Measurements from ENCODE around the gene GLI2. TPM values are rescaled to one million over a fixed set of nuclear protein-coding genes. Genes with fewer than 3 reads are reported as not detected.

The GLI2 gene
- polyA plus RNA-seq, 3 donors, result not detected

DNA sequence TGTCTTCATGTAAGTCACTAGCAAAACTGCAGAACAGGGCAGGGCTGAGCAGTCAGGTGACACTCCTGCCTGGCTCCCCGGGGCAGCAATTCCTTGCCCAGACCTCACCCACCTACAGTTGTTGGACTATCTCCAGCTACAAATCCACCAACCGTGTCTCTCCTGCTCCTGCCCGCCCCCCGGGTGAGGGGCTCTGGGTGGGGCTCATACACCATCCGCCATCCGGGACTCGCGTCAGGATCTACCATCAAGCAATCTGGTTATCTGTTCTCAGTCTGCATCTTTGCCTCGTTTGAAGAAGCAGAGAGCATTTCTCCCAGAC is 13.5 kb upstream of the GLI2 start:
- intact Hi-C loops (cut with micrococcal nuclease), result no loop called here
- DNase-seq, result no peak
- WGBS (ENCODE audit: insufficient coverage), result 88% methylated on average over 8 of the region's 9 CpGs

DNA sequence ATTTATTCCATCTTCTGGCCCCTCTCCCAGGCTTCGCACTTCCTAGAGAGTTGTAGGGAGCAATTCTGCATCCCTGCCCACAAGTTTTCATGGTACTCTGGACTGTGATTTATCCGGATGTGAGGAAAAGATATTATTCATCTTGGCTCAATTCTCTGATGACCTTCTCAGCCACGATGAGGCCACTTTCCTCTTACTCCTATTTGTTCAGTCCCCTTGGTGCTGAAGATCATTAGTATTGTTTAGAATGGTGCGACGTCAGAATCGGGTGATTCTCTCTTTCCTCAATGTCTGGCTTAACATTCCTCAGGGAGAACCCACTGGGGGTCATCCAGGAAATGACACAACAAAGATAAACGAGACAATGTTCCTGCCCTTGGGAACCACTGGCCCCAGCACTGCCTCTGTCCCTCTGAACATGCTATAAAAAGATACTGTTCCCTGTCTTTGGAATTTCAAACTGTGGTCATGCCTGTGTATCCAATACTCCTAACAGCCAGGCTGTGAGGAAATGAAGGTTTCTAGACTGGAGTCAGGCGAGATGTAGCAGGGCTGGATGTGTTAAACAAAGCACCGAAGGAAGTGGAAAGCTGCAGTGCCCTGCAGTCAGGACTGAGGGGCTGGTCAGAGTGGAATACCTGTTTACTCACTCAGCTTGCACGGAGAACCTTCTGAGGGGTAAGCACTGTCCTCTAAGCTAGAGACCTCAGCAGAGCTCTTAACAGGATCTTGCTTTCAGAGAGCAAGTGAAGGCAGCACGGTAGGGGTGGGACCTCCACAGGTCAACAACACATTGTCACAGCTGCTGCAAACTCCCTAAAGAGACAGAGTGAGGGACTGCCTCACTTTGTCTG is 12.9 kb upstream of the GLI2 start:
- no peaks in the 10 kb centered on the region for H3K79me2 ChIP-seq (ENCODE audit: insufficient read depth, low read length)
- no peak overlapping the region for H3K9ac ChIP-seq (ENCODE audit: insufficient read depth, low read length, poor library complexity, severe bottlenecking)
- H3K36me3 Mint-ChIP-seq, result no peaks in the 10 kb centered on the region
- H3K27ac ChIP-seq (ENCODE audit: low read depth in 1 of 2, low read length in 2 of 2), result no peak overlapping the region
- intact Hi-C loops (cut with micrococcal nuclease), result no loop called here
- no peak overlapping the region for H3K4me3 ChIP-seq (replicated peaks in 1 of 3; ENCODE audit: low read depth in 2 of 3, low read length in 3 of 3)
- peaks cover 0 to 2% of the 10 kb centered on the region in 2 donors for H3K27me3 ChIP-seq (ENCODE audit: control insufficient read depth in 2 of 2, insufficient read depth in 2 of 2, low read length in 2 of 2)
- no peaks in the 10 kb centered on the region for H3K4me1 ChIP-seq (ENCODE audit: control insufficient read depth in 1 of 2, insufficient read depth in 2 of 2, low read length in 2 of 2)
- H3K9me3 Mint-ChIP-seq, result peaks cover 0 to 8% (median 2%) of the 10 kb centered on the region in 7 donors
- no peaks in the 10 kb centered on the region for H3K4me1 Mint-ChIP-seq
- H3K36me3 ChIP-seq (replicated peaks in 1 of 2; ENCODE audit: control insufficient read depth in 1 of 2, insufficient read depth in 2 of 2, low read length in 2 of 2), result no peaks in the 10 kb centered on the region
- H2AFZ ChIP-seq (ENCODE audit: insufficient read depth, low read depth, low read length, poor library complexity, severe bottlenecking), result no peak overlapping the region
- peaks cover 7 to 12% (median 11%) of the 10 kb centered on the region in 3 donors for H3K27me3 Mint-ChIP-seq (ENCODE audit: low read depth in 3 of 3)
- H3K4me3 Mint-ChIP-seq, result no peak overlapping the region
- H3K9me3 ChIP-seq (replicated peaks in 1 of 2; ENCODE audit: control insufficient read depth in 1 of 2, insufficient read depth in 1 of 2, low read length in 2 of 2), result peaks cover 0 to 6% of the 10 kb centered on the region in 2 donors
- 75% methylated on average over 7 of the region's 11 CpGs for WGBS (ENCODE audit: insufficient coverage)
- H3K4me2 ChIP-seq (replicated peaks; ENCODE audit: extremely low read depth, low read length, poor library complexity, severe bottlenecking), result no peak overlapping the region
- no peak for DNase-seq
- TF ChIP-seq, protein P1, sequence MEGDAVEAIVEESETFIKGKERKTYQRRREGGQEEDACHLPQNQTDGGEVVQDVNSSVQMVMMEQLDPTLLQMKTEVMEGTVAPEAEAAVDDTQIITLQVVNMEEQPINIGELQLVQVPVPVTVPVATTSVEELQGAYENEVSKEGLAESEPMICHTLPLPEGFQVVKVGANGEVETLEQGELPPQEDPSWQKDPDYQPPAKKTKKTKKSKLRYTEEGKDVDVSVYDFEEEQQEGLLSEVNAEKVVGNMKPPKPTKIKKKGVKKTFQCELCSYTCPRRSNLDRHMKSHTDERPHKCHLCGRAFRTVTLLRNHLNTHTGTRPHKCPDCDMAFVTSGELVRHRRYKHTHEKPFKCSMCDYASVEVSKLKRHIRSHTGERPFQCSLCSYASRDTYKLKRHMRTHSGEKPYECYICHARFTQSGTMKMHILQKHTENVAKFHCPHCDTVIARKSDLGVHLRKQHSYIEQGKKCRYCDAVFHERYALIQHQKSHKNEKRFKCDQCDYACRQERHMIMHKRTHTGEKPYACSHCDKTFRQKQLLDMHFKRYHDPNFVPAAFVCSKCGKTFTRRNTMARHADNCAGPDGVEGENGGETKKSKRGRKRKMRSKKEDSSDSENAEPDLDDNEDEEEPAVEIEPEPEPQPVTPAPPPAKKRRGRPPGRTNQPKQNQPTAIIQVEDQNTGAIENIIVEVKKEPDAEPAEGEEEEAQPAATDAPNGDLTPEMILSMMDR (IDR thresholded peaks at IDR 0.05), result no peak
- H3K27ac Mint-ChIP-seq, result no peak overlapping the region
- H4K20me1 ChIP-seq (ENCODE audit: insufficient read depth, low read length), result no peaks in the 10 kb centered on the region

More for the DNA sequence above, 13.5 kb upstream of the GLI2 start:
- no peak overlapping the region for H3K9ac ChIP-seq (ENCODE audit: insufficient read depth, low read length, poor library complexity, severe bottlenecking)
- H3K27ac ChIP-seq (ENCODE audit: low read depth in 1 of 2, low read length in 2 of 2), result no peak overlapping the region
- H3K27ac Mint-ChIP-seq, result no peak overlapping the region
- H3K9me3 ChIP-seq (replicated peaks in 1 of 2; ENCODE audit: control insufficient read depth in 1 of 2, insufficient read depth in 1 of 2, low read length in 2 of 2), result peaks cover 0 to 6% of the 10 kb centered on the region in 2 donors
- TF ChIP-seq, protein P1 (IDR thresholded peaks at IDR 0.05), result no peak
- H3K4me3 Mint-ChIP-seq, result no peak overlapping the region
- no peaks in the 10 kb centered on the region for H4K20me1 ChIP-seq (ENCODE audit: insufficient read depth, low read length)
- no peaks in the 10 kb centered on the region for H3K4me1 ChIP-seq (ENCODE audit: control insufficient read depth in 1 of 2, insufficient read depth in 2 of 2, low read length in 2 of 2)
- peaks cover 7 to 11% (median 10%) of the 10 kb centered on the region in 3 donors for H3K27me3 Mint-ChIP-seq (ENCODE audit: low read depth in 3 of 3)
- no peak overlapping the region for H2AFZ ChIP-seq (ENCODE audit: insufficient read depth, low read depth, low read length, poor library complexity, severe bottlenecking)
- H3K36me3 Mint-ChIP-seq, result no peaks in the 10 kb centered on the region
- peaks cover 0 to 4% (median 2%) of the 10 kb centered on the region in 7 donors for H3K9me3 Mint-ChIP-seq
- H3K79me2 ChIP-seq (ENCODE audit: insufficient read depth, low read length), result no peaks in the 10 kb centered on the region
- no peaks in the 10 kb centered on the region for H3K36me3 ChIP-seq (replicated peaks in 1 of 2; ENCODE audit: control insufficient read depth in 1 of 2, insufficient read depth in 2 of 2, low read length in 2 of 2)
- H3K4me3 ChIP-seq (replicated peaks in 1 of 3; ENCODE audit: low read depth in 2 of 3, low read length in 3 of 3), result no peak overlapping the region
- H3K4me1 Mint-ChIP-seq, result no peaks in the 10 kb centered on the region
- H3K4me2 ChIP-seq (replicated peaks; ENCODE audit: extremely low read depth, low read length, poor library complexity, severe bottlenecking), result no peak overlapping the region
- H3K27me3 ChIP-seq (ENCODE audit: control insufficient read depth in 2 of 2, insufficient read depth in 2 of 2, low read length in 2 of 2), result peaks cover 0 to 2% of the 10 kb centered on the region in 2 donors

Data from CD14-positive monocyte (primary cell).